ENCODE measurements around the gene WWOX.

Gene WWOX

DNA sequence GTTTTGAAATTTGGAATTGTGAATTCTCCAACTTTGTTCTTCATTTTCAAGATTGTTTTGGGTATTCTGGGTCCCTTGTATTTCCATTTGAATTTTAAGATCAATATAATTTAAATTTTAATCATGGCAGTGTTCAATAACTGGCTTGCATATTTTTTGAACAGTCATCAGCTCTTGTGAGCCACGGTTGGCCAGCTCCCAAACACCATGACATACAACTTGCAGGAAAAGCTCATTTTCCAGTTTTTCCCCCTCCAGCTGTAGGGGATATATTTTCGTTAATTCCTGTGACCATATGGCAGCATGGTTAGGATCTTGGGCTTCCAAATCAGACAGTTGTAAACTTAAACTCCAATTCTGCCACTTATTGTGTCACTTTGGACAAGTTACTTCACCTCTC lies 690.1 kb downstream of the WWOX start:
- DNase-seq = no peak

- no peak for DNase-seq
These were observed 691.6 kb downstream of the WWOX start for GRCh38 chr16:78791011-78791410.

- no peak for DNase-seq
These were observed 692.5 kb downstream of the WWOX start for GRCh38 chr16:78791926-78792325.

DNA sequence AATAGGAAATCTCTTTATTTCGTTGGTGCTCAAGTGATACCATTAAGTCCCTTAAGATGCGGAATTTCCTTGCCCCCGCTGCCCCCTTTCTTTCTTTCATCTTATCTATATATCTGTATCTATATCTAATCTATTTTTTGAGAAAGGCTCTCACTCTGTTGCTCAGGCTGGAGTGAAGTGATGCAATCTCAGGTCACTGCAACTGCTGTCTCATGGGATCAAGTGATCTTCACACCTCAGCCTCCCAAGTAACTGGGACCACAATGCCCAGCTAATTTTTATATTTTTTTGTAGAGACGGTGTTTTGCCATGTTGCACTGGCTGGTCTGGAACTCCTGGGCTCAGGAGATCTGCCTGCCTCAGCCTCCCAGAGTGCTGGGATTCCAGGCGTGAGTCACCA lies 693.5 kb downstream of the WWOX start:
- DNase-seq = no peak

DNA sequence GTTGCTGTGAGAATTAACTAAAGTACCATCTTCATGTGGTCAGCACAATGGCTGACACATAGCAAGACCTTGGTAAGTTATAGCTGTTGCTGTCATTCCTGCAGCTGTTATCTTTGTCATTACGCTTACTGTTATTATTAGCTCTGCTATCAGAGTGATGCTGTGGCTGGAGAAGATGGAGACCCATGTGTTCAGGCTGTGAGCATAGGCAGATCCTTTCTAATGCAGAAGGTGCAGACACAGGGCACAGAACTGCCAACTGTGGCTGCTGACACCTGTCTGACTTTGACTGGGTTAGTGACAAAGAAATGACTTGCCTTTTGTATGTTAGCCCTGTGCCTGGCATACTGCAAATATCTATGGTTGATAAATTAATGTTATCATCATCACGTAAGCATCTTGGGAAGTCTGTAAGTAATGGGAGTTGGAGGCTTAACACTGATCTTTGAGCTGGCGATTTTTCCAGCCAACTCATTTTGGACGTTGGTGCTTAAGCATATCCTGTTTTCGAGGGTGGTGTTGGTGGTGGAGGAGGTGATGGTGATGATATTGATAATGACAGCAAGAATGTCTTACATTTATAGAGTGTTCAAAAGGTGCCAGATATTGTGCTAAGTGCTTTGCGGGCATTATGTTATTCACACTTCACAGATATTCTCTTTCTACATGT lies 695.3 kb downstream of the WWOX start:
- DNase-seq = no peak

GRCh38 chr16:78795433-78795832 lies 696.0 kb downstream of the WWOX start:
- DNase-seq = no peak

DNA sequence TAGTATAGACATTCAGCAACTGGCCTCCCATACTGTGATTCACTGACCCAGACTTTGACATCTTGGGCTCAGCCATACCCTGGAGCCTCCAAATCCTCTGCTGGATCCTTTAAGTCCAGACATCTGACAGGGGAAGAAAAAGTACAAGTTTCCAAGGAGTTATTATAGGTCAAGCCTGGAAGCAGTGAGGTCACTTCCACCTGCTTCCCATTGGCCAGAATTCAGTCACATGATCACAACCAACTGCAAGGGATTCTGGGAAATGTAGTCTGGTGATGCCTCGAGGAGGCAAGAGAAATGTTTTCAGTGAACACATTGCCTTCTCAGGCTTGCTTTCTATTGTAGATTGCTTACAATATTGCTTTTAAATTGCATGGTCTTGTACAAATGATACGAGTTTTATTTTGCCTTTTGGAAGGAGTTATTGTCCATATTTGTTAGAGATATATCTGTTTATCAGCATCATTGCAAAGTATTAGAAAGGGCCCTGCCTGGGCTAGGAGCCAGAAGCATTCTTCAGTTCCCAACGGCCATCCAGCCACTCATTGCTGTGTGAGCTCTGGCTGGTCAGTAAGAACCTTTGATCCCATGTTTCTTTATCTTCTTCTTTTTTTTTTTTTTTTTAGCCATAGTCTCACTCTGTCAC lies 696.9 kb downstream of the WWOX start:
- peak; percentile 4 to 33 for DNase-seq

- no peak for DNase-seq
These were observed 700.0 kb downstream of the WWOX start for GRCh38 chr16:78799429-78799828.

DNA sequence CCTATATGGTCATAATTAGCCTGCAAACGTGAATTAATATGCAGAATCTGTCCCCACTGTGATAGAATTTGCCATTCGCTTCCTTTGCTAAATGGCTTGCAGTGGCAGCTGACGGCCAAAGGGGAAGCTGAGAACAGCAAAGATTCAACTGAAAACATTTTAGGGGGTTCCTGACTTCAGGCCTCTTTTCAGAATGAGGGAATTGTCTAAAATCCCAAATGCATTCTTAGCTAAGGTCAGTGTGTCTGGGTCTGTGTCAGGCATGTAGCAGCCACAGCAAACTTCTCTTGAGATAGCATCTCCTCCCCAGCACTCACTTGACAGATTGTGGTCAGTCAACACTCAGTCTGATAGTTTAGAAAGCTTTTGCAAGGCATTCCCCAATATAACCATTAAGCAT lies 701.1 kb downstream of the WWOX start:
- no peak for DNase-seq

GRCh38 chr16:78804058-78804735 lies 704.7 kb downstream of the WWOX start:
- DNase-seq = no peak

GRCh38 chr16:78805556-78805955 lies 706.1 kb downstream of the WWOX start:
- no peak for DNase-seq

DNA sequence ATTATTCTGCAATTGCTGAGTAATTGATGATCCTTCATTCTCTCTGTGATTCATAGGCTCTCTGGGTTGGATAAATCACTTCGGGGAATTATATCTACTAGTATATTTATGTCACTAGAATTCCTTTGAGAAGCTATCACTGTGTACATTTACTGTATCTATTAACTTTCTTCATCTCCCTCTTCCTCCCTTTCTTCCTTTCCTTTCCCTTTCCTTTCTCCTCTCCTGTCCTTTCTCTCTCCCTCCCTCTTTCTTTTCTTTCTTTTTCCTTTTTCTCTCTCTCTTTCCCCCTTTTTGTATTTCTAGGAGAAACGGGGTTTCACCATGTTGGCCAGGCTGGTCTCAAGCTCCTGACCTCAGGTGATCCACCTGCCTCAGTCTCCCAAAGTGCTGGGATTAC lies 711.8 kb downstream of the WWOX start:
- no peak for DNase-seq

DNA sequence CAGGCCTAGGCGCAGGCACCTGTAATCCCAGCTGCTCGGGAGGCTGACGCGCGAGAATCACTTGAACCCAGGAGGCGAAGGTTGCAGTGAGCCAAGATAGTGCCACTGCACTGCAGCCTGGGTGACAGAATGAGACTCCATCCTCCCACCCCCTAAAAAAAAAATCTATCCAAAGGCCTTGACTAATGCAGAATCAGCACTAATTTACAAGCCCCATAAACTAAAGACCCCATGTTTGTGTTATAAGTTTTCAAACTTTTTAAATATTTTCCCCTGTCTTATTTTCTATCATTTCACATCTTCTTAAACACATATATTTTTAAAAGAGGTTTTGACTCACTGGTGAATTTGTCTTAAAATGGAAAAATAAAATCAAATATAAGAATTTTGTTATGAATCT lies 713.1 kb downstream of the WWOX start:
- DNase-seq = no peak

GRCh38 chr16:78813661-78814311 lies 714.3 kb downstream of the WWOX start:
- DNase-seq = no peak

GRCh38 chr16:78815713-78816112 lies 716.3 kb downstream of the WWOX start:
- DNase-seq = no peak

DNA sequence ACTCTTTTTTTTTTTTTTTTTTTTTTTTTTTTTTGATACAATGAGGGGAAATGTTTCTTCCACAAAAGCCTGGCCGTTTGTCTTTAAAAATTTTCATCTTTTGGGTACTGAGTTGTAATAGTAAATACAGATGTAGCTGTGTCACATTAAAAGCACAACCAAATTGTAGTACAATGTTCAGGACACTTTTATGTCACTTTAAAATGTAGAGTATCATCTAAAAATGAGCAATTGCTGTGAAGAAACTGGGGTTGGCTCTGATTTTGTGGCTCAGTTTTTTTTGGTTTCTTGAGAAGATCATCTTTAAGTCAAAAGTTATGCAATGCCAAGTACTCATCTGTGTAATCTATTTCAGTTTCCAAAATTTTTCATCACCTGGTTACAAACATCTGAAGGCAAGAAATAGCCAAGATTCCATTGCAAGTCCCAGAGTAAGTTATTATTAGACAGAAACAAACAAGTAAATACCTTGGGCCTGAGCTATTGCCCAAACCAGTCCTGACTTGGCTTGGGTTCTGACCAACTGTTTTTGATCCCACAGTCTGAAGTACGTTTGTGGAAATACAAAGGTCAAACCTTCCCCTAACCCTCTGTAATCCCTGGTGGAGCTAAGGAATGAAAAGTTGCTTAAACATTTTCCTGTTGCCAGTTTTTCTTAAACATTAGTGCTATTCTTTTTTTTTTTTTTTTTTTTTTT lies 717.2 kb downstream of the WWOX start:
- DNase-seq = no peak

DNA sequence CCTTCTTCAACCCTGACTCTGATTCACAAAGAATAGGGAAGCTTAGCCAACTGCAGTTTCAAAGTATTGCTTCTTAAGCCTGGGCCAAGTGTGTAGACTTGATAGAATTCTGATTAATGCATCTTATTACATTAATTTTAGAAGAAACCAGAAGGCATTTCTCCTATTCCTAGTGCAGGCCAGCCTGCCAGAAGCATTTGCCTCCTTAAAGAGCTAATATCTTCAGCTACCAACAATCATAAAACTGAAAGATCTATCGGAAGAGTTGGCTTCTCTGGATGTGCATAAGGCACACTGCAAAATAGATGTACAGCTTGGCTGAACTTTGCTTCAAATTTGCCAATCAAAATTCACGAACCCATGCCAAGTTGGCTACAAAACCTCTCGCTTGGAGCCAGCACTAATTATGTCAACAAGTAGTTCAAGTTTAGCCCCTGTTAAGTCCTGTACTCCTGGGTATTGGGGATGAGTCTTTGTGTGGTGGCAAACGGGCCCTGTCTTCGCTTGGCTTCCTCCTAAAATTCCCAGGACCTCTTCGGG lies 717.8 kb downstream of the WWOX start:
- DNase-seq = no peak

- no peak for DNase-seq
These were observed 721.9 kb downstream of the WWOX start for GRCh38 chr16:78821335-78821734.

GRCh38 chr16:78822509-78822908 lies 723.1 kb downstream of the WWOX start:
- no peak for DNase-seq

GRCh38 chr16:78823027-78823426 lies 723.6 kb downstream of the WWOX start:
- DNase-seq = no peak

GRCh38 chr16:78829280-78829679 lies 729.8 kb downstream of the WWOX start:
- DNase-seq = no peak

- DNase-seq = no peak
These were observed 731.1 kb downstream of the WWOX start for GRCh38 chr16:78830599-78830998.

- DNase-seq = no peak
These were observed 732.6 kb downstream of the WWOX start for GRCh38 chr16:78832100-78832499.
